GM21447 (cell line): ENCODE measurements around the gene TDRKH.

Experiments used
- ATAC-seq: cut with Tn5 transposase; IDR thresholded peaks from one replicate; pipeline ENCODE4 v1.9.1; 2021; ENCODE audit not compliant: unreplicated experiment

The TDRKH gene, protein sequence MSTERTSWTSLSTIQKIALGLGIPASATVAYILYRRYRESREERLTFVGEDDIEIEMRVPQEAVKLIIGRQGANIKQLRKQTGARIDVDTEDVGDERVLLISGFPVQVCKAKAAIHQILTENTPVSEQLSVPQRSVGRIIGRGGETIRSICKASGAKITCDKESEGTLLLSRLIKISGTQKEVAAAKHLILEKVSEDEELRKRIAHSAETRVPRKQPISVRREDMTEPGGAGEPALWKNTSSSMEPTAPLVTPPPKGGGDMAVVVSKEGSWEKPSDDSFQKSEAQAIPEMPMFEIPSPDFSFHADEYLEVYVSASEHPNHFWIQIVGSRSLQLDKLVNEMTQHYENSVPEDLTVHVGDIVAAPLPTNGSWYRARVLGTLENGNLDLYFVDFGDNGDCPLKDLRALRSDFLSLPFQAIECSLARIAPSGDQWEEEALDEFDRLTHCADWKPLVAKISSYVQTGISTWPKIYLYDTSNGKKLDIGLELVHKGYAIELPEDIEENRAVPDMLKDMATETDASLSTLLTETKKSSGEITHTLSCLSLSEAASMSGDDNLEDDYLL

GRCh38 chr1:151790071-151790939 lies at the start of gene TDRKH:
TDRKH (minus strand) TSS chr1:151790500; CDS start chr1:151783022, 7,478 bp downstream.
- peak; percentile 94 for ATAC-seq

DNA sequence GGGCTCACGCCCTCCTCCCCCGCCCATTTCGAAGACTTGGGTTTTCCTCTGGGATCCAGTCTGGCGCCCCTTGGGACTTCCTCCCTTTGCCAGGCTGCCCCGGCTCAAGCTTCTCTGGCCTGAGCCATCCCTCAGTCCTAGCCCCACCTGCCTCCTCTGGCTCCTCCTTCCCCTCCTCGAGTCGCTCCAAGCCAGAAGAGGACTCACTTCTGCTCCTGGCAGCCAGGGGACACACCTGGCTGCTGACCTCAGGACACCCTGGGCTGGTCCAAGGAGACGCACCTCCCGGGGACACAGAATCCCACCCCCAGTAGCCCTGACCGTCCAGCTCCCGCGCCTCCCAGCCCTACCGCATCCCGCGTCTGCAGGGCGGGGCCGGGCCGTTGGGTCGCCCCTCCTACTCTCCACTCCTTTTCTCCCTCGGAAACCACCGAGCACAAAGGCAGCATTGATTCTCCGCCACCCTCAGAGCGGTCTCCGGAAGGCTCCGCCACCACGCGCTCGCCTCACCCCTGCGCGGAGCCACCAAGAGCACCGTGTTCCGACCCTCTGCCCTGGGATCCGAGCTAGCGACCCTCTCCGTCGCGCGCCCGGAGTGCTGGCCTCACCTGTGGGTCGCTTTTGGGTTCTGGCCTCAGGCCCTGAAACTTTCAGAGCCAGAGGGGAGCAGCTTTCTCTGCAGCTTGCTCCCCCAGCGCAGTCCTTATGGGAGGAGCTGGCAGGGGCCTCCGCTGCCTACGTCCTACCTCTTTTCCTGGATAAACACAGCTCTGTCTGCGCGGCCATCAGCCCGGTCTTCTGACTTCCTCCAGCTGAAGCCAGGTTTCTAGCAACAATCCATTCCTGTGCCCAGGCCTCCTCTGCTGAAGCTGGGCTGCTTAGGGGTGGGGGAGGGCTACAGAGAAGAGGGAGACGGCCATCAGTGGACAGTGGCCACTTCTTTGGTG lies 49.4 kb upstream of the TDRKH start, which contains the start of gene C2CD4D:
TSS of gene C2CD4D (minus strand) at position 364 of the 947 bp plus-strand sequence. CDS start 831 bp downstream, outside the sequence.
- peak; percentile 46 for ATAC-seq

GRCh38 chr1:151839082-151839412 lies 48.7 kb upstream of the TDRKH start:
- no peak for ATAC-seq

GRCh38 chr1:151838222-151839081 lies 48.2 kb upstream of the TDRKH start:
- no peak for ATAC-seq

GRCh38 chr1:151837884-151838221 lies 47.6 kb upstream of the TDRKH start:
- ATAC-seq: no peak

DNA sequence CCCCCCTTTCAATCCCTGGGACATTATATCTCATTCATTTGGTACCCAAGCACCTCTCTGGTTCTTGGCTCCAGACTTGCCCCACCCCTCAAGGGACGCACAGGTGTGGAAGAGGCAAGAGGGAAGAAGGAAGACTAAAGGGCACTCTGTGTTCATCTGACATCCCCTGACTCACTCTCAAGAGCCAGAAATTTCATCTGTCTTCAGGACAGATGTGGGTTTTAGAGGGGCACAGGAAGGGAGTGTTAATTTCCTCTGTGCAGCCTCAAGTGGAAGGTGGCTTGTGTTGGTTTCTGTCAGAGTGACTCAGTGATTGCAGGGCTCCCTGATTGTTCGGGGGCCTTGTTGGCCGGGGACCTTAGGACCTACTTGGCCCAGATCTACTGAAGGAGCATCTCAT lies 46.9 kb upstream of the TDRKH start:
- ATAC-seq: no peak

DNA sequence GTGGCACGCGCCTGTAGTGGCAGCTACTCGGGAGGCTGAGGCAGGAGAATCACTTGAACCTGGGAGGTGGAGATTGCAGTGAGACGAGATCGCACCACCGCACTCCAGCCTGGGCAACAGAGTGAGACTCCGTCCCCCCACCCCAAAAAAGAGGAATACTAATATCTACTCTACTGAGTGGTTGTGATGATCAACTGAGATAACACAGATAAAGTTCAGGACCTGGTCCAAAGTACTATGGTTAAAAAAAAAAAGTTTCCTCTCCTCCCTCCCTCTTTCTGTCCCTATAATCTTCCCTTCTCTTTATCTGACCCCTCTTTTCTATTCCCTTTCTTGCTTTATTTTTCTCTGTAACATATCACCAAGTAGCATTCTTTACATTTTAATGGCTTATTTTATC lies 45.3 kb upstream of the TDRKH start:
- ATAC-seq: no peak

DNA sequence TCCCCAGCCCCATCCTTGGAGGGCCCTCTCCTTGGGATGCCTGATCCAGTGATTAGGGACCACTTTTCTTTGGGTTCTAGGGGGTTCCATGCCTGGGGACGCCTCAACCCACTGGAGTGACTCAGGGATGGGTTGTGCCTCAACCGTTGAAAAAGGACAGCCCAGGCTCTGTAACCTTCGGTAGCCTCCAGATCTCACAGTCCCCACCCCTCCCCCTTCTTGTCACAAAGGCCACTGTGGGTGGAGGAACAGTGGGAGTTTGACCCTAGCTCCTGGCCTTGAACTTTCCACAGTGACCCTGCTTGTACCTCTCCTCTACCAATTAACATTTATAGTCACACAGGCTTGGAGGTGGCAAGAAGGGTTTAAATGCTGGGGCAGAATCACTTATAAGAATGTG lies 43.9 kb upstream of the TDRKH start:
- ATAC-seq: no peak

- ATAC-seq: no peak
Observed at GRCh38 chr1:151833172-151833900, 43.0 kb upstream of the TDRKH start.

DNA sequence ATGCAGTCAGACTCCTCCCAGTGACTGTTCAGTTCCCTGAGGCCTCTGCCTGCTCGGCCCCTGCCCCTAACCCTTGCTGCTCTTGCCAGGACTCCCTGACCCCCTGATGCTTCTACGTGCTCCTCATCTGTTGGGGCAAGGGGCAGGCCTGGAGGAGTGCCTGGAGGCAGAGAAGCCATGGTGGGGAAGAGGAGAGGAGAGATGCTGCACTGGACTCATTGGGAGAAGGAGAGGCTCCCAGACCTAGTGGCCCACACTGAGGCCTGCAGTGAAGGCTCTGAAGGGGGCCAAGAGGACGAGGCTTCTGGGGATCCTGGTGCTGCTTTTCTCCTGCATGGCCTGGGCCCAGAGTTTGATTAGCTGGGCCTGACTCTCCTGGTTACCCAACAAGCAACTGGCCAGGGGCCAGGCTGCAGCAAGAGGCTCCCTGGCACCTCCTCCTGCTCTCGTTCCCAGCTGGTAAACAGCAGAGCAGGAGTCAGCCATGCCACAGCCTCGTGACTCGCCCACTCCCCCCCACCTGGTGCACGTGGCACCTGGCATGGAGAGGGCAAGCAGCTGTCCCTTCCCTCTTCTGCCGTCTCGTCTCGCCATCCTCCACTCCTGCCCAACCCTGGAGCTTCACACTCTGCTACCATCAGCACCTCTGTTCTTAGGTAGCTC lies 42.1 kb upstream of the TDRKH start:
- ATAC-seq: no peak

DNA sequence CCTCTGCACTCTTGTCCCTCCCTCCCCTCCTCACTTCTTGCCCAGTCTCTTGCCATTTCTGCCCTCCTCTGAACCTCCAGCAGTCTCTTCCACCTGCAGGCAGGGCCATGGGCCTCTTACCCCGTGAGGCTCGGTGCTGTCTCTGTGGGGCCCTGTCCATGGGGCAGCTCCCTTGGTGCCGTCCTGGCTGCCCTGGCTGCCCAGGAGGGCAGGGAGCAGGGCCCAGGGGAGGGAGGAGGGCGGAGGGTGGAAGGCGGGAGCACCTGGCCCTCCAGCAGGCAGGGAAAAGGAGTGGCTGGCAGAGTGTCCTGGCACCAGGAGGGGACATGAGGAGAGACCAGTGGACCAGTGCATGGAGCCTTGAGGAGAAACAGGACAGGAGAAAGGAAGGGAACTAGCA lies 41.3 kb upstream of the TDRKH start, which contains the start of gene RORC:
TSS of gene RORC (minus strand) at position 198 of the 400 bp plus-strand sequence. CDS start at position 160, 38 bp downstream.
- no peak for ATAC-seq

DNA sequence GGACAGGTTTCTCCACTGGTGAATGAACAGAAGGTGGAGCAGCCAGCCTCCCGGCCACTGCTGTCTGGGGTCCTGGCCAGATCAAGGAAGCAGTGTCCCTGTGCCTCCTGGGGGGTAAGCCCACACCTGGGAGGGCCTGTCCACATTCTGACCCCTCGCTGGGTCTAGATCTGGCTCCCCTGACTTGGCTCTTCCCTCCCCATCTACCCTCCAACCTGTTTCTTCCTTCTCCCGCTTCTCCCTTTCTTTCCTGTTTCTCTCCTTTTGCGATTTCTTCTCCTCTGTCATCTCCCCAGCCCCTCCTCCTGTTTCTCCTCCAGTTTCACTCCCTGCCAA lies 40.9 kb upstream of the TDRKH start:
- ATAC-seq: no peak

DNA sequence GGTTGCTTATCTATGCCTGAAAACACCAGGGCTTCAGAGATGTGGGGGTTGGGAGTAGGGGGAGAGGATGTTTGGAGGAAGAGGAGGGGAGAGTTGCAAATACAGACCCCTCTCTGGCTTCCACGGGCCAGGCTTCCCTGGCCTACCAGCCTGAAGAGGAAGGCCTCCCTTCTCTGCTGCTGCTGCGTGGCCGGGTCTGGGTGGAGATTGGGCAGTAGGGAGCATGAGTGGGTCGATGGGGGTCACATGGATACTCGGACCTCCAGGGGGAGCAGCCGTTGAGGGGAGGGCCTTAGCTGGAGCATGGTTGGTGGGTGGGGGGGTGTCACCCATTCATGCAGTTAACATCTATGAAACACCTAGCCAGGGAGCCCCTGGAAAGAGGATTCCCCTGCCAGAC lies 39.8 kb upstream of the TDRKH start:
- no peak for ATAC-seq

DNA sequence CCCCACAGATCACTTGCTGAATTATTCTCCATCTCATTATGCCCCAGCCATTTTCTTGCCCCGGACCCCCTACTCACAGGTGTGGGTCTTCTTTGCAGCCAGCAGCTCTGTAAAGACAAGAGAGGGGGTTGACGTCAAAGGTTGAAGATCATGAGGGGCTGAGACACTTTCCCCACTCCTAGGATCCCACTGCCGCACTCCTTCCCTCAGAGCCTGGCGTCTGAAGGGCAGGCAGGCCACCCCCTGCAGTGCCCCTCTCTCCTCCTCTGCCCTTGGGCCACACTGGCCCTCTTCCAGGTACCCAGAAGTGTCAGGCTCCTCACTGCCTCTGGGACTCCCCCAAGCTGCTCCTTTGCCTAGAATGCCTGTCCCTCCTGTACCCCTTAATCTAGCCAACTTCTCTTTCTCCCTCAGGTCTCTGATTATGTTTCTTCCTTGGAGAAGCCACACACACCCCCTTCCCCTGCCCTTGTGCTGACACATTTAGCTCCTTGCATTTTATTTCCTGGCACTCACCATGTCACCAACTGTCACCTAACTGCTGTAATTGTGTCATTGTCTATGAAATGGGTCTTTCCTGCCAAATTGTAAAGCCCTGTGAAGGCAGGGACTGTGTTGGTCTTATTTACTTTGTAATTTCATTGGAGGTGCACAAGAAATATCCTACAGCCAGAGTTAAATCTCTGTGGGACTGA lies 39.2 kb upstream of the TDRKH start:
- ATAC-seq: no peak

GRCh38 chr1:151828921-151829320 lies 38.6 kb upstream of the TDRKH start:
- no peak for ATAC-seq

GRCh38 chr1:151827853-151828252 lies 37.6 kb upstream of the TDRKH start:
- no peak for ATAC-seq

- ATAC-seq: no peak
Observed at GRCh38 chr1:151825751-151826660, 35.7 kb upstream of the TDRKH start.
